Measurements from ENCODE around the gene ZNF439. TPM values are rescaled to one million over a fixed set of nuclear protein-coding genes. Genes with fewer than 3 reads are reported as not detected.

Gene ZNF439
- total RNA-seq, 1 donor from 2014 or later, result 0.60 TPM

Other genes starting within 250 kb of the ZNF439 start
- gene ZNF823, start 109.8 kb upstream of the ZNF439 start, total RNA-seq, result 3.7 TPM
- gene ZNF441, start 81.7 kb upstream of the ZNF439 start, total RNA-seq, result 3.0 TPM
- gene ZNF491, start 50.2 kb upstream of the ZNF439 start, total RNA-seq, result 1.3 TPM
- gene ZNF440, start 34.5 kb upstream of the ZNF439 start, total RNA-seq, result 4.7 TPM
- 8.0 TPM for gene ZNF69, start 39.1 kb downstream of the ZNF439 start, total RNA-seq
- 5.6 TPM for gene ZNF700, start 76.4 kb downstream of the ZNF439 start, total RNA-seq
- 0.25 TPM for gene ZNF763, start 116.3 kb downstream of the ZNF439 start, total RNA-seq
- gene ZNF433, start 187.0 kb downstream of the ZNF439 start, total RNA-seq, result 2.7 TPM
- gene ZNF878, start 204.2 kb downstream of the ZNF439 start, total RNA-seq, result 0.10 TPM
- 2.7 TPM for gene ZNF844, start 216.0 kb downstream of the ZNF439 start, total RNA-seq

Data from left lobe of liver (tissue), 1 donor.